Spleen (tissue), 11 donors: Measurements from ENCODE around the gene SLC10A1. TPM values are rescaled to one million over a fixed set of nuclear protein-coding genes. Genes with fewer than 3 reads are reported as not detected.

ENCODE experiments used
- DNase-seq: peaks from one replicate; pipeline ENCODE4 v3.0.0-alpha.2; 2020
- H3K27ac ChIP-seq, 8 donors: fragments of 200-600 bp; sonication (generic) in 7 of 8; 1 replicate in 4 of 8; 2 replicates in 4 of 8; pipeline versions ENCODE4 v1.5.0 to v1.8.0; 2016 to 2021; ENCODE audit warnings: inconsistent platforms in 4 of 8, mild to moderate bottlenecking in 4 of 8, moderate library complexity in 1 of 8
- H3K27me3 ChIP-seq, 7 donors: fragments of 200-600 bp; sonication (generic) in 6 of 7; replicated peaks in 1 of 7; 1 replicate in 4 of 7; 2 replicates in 3 of 7; pipeline versions ENCODE4 v1.5.0 to v1.8.0; 2016 to 2021; ENCODE audit warnings: inconsistent platforms in 3 of 7, mild to moderate bottlenecking in 1 of 7
- H3K36me3 ChIP-seq, 6 donors: fragments of 200-600 bp; sonication (generic) in 5 of 6; 1 replicate in 4 of 6; 2 replicates in 2 of 6; pipeline versions ENCODE4 v1.5.0 to v1.8.0; 2016 to 2021; ENCODE audit warnings: inconsistent platforms in 2 of 6
- H3K4me1 ChIP-seq, 6 donors: fragments of 200-600 bp; sonication (generic) in 5 of 6; 1 replicate in 3 of 6; 2 replicates in 3 of 6; pipeline versions ENCODE4 v1.5.0 to v1.8.0; 2016 to 2021; ENCODE audit warnings: inconsistent platforms in 3 of 6
- H3K4me3 ChIP-seq, 8 donors: fragments of 200-600 bp; sonication (generic) in 7 of 8; 1 replicate in 4 of 8; 2 replicates in 4 of 8; pipeline versions ENCODE4 v1.5.0 to v1.8.0; 2016 to 2021; ENCODE audit warnings: inconsistent platforms in 4 of 8, mild to moderate bottlenecking in 4 of 8, moderate library complexity in 2 of 8
- H3K9me3 ChIP-seq, 8 donors: fragments of 200-600 bp; sonication (generic) in 7 of 8; 1 replicate in 4 of 8; 2 replicates in 4 of 8; pipeline versions ENCODE4 v1.5.0 to v1.8.0; 2016 to 2021; ENCODE audit warnings: inconsistent platforms in 4 of 8
- POLR2A ChIP-seq, 3 donors: fragments of 450-650 bp; IDR thresholded peaks; one replicate each; pipeline ENCODE4 v1.5.1; 2017; ENCODE audit warnings: antibody characterized with exemption in 3 of 3, mild to moderate bottlenecking in 1 of 3
- POLR2AphosphoS5 ChIP-seq, 3 donors: sonication (generic); formaldehyde crosslinking; IDR thresholded peaks; one replicate each; pipeline ENCODE4 v1.5.1; 2017; ENCODE audit warnings: antibody characterized with exemption in 3 of 3
- WGBS, 5 donors: extraction: QIAGEN DNeasy Blood & Tissue Kit in 3 of 5; methylation state at CpG; one replicate each; pipeline versions ENCODE4 v1.1.5 to v1.1.7; 2013 to 2018; 5-methylcytosine and 5-hydroxymethylcytosine counted together
- intact Hi-C: fragments of 100-400 bp; cut with DNase I; formaldehyde crosslinking; loops from one replicate; pipeline ENCODE4 v1.15.0; 2023; ENCODE audit warnings: low total_unique reads
- polyA plus RNA-seq, 3 donors: library from polyadenylated mRNA; stranded (reverse); fragments of 200-250 nt; gene quantifications; one replicate each; pipeline ENCODE4 v1.2.1, GENCODE V29; 2013
- total RNA-seq, 7 donors: library from RNA; depleted of rRNA in 3 of 7; stranded (reverse); fragments of >200 nt in 3 of 7; fragmentation: NEBNext Ultra II Directional in 4 of 7; extraction: Animal tissue kit (Norgen Biotek cat#: 25700) in 4 of 7; gene quantifications; one replicate each; pipeline versions ENCODE4 v1.1.0 to v1.2.1, GENCODE V29; 2016 to 2021
- TF ChIP-seq, protein P1 (sequence below), 11 experiments: fragments of 200-600 bp in 7 of 11; fragments of 450-650 bp in 4 of 11; sonication (generic) in 4 of 11; IDR thresholded peaks in 8 of 11; conservative IDR thresholded peaks in 3 of 11; 1 replicate in 7 of 11; 2 replicates in 4 of 11; pipeline versions ENCODE4 v1.4.0 to v1.8.0; 2016 to 2021; ENCODE audit warnings: antibody characterized with exemption in 11 of 11, inconsistent platforms in 4 of 11, mild to moderate bottlenecking in 1 of 11
- donor health status: healthy with polysubstance abuse.
- donor health status: DM: no; HTN: no; CAD: no; lungs with moderate emphysema.
- donor health status: DM: no; HTN: no; CAD: no.
- donor health status: Bipolar disorder and iron deficiency.
- donor health status: healthy.
- donor health status: DM: no; HTN: no; CAD: no.
- donor health status: DM: yes; HTN: yes; CAD: no.

SLC10A1 gene
- total and polyA plus RNA-seq, 10 donors = not detected

DNA sequence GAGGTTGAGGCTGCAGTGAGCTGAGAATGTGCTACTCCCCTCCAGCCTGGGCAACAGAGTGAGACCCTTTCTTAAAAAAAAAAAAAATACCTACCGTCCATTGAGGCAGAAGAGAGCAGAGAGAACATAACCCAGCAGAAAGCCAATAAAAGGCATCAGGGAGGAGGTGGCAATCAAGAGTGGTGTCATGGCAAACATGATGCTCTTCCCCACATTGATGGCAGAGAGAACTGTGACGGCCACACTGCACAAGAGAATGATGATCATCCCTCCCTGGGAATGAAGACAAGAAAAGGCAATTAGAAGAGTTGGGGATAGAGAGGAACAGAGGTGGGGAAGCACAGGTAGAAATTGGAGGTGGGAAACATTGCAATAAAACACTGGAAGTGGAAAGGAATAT, 18.0 kb downstream of the SLC10A1 start:
- WGBS, 5 donors = 82 to 95% (median 91%) methylated on average over 2 of the region's 2 CpGs
- H3K27me3 ChIP-seq = no peaks in the 10 kb centered on the region
- DNase-seq = no peak
- H3K9me3 ChIP-seq = no peaks in the 10 kb centered on the region
- peak overlapping the region in 1 of 8 donors; percentile 50 for H3K27ac ChIP-seq
- peaks cover 11 to 41% (median 27%) of the 10 kb centered on the region in 6 donors for H3K4me1 ChIP-seq
- H3K4me3 ChIP-seq = no peak overlapping the region
- peaks cover 0 to 90% (median 58%) of the 10 kb centered on the region in 6 donors for H3K36me3 ChIP-seq
- intact Hi-C loops = no loop called here
- TF ChIP-seq, protein P1, sequence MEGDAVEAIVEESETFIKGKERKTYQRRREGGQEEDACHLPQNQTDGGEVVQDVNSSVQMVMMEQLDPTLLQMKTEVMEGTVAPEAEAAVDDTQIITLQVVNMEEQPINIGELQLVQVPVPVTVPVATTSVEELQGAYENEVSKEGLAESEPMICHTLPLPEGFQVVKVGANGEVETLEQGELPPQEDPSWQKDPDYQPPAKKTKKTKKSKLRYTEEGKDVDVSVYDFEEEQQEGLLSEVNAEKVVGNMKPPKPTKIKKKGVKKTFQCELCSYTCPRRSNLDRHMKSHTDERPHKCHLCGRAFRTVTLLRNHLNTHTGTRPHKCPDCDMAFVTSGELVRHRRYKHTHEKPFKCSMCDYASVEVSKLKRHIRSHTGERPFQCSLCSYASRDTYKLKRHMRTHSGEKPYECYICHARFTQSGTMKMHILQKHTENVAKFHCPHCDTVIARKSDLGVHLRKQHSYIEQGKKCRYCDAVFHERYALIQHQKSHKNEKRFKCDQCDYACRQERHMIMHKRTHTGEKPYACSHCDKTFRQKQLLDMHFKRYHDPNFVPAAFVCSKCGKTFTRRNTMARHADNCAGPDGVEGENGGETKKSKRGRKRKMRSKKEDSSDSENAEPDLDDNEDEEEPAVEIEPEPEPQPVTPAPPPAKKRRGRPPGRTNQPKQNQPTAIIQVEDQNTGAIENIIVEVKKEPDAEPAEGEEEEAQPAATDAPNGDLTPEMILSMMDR (IDR thresholded peaks at IDR 0.05 in 8 of 11, conservative IDR thresholded peaks at IDR 0.05 in 3 of 11) = no peak
- peak in 1 of 3 donors; percentile 56 for TF ChIP-seq POLR2AphosphoS5 (IDR thresholded peaks at IDR 0.05)

DNA sequence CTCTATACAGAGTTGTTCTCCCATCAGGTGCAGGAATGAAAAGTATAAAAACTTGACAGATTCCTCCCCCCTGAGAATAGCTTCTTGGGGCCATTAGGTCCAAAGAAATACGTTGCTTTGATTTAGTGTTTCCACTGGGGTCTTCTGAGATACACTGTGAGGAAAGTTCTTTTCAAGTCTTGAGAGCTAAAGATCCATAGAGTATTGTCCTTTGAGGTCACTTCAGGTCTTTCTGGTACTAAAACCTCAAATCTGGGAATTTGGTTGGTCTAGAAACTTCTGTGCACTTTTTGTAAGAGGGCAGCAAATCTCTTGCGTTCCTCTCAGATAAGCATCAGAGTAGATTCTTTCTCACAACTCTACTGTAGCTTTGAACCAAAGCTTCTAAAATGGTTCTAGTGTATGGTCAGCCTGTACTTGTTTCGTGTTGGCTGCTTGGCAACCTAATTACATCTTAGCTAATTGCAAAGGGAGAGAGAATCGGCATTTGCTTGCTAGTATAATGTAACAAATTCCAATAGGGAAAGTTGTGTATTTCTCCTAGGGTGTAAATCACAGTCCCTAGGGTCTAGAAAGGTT, 20.1 kb downstream of the SLC10A1 start:
- 88 to 93% (median 90%) methylated on average over 4 of the region's 4 CpGs for WGBS, 5 donors
- H3K36me3 ChIP-seq = peaks cover 5 to 100% (median 79%) of the 10 kb centered on the region in 6 donors

GRCh38 chr14:69775012-69775411, 22.0 kb downstream of the SLC10A1 start:
- no peak for DNase-seq
- no peak overlapping the region for H3K4me3 ChIP-seq
- no peaks in the 10 kb centered on the region for H3K9me3 ChIP-seq
- TF ChIP-seq POLR2A (IDR thresholded peaks at IDR 0.05) = no peak
- TF ChIP-seq POLR2AphosphoS5 (IDR thresholded peaks at IDR 0.05) = no peak
- TF ChIP-seq, protein P1 (IDR thresholded peaks at IDR 0.05 in 8 of 11, conservative IDR thresholded peaks at IDR 0.05 in 3 of 11) = no peak
- no peak overlapping the region for H3K27ac ChIP-seq
- peaks cover 5 to 100% (median 94%) of the 10 kb centered on the region in 6 donors for H3K36me3 ChIP-seq
- no peaks in the 10 kb centered on the region for H3K27me3 ChIP-seq
- intact Hi-C loops = no loop called here
- 83 to 92% (median 88%) methylated on average over 3 of the region's 3 CpGs for WGBS, 5 donors
- H3K4me1 ChIP-seq = peaks cover 21 to 82% (median 59%) of the 10 kb centered on the region in 6 donors

More for the DNA sequence above, 20.1 kb downstream of the SLC10A1 start:
- intact Hi-C loops = no loop called here
- TF ChIP-seq, protein P1 (IDR thresholded peaks at IDR 0.05 in 8 of 11, conservative IDR thresholded peaks at IDR 0.05 in 3 of 11) = no peak
- TF ChIP-seq POLR2A (IDR thresholded peaks at IDR 0.05) = no peak
- no peak for TF ChIP-seq POLR2AphosphoS5 (IDR thresholded peaks at IDR 0.05)
- no peak overlapping the region for H3K4me3 ChIP-seq
- peaks cover 13 to 62% (median 39%) of the 10 kb centered on the region in 6 donors for H3K4me1 ChIP-seq
- peak overlapping the region in 1 of 8 donors; percentile 14 for H3K27ac ChIP-seq
- no peak for DNase-seq
- H3K27me3 ChIP-seq = no peaks in the 10 kb centered on the region
- no peaks in the 10 kb centered on the region for H3K9me3 ChIP-seq

DNA sequence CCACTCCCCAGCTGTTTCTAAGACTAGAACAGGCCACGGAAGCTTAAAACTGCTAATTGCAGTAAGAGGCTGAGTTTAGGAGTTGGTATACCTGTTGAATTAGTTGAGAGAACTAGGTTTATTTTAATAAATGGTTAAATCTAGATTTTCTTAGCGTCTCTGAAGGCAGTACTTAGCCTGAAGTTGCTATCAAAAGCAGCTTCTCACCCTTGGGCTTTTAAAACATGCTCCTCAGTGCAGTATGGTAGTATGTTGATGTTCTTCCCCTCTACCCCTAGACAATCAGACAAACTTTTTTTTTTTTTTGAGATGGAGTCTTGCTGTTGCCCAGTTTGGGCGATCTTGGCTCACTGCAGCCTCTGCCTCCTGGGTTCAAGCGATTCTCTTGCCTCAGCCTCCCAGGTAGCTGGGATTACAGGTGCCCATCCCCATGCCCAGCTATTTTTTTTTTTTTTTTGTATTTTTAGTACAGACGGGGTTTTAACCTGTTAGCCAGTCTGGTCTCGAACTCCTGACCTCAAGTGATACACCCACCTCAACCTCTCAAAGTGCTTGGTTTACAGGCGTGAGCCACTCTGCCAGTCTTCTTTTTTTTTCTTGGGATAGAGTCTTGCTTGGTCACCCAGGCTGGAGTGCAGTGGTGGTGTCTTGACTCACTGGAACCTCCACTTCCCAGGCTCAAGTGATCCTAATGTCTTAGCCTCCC, 23.3 kb downstream of the SLC10A1 start:
- no peaks in the 10 kb centered on the region for H3K9me3 ChIP-seq
- DNase-seq = no peak
- TF ChIP-seq POLR2AphosphoS5 (IDR thresholded peaks at IDR 0.05) = no peak
- TF ChIP-seq, protein P1 (IDR thresholded peaks at IDR 0.05 in 8 of 11, conservative IDR thresholded peaks at IDR 0.05 in 3 of 11) = no peak
- no peak for TF ChIP-seq POLR2A (IDR thresholded peaks at IDR 0.05)
- intact Hi-C loops = no loop called here
- peaks cover 33 to 94% (median 72%) of the 10 kb centered on the region in 6 donors for H3K4me1 ChIP-seq
- no peak overlapping the region for H3K4me3 ChIP-seq
- no peaks in the 10 kb centered on the region for H3K27me3 ChIP-seq
- H3K36me3 ChIP-seq = peaks cover 9 to 100% (median 95%) of the 10 kb centered on the region in 6 donors
- WGBS, 5 donors = 89 to 99% (median 91%) methylated on average over 7 of the region's 7 CpGs
- H3K27ac ChIP-seq = no peak overlapping the region
